ENCODE data around the gene EGLN2.
"Not testable (repeated sequence)": the region's sequence is repeated elsewhere in the genome, so short reads cannot be mapped to it uniquely, and the experiment has no call there.

GRCh38 chr19:40850277-40850676, 51.3 kb downstream of the EGLN2 start, which contains the start of gene CYP2A6:
- TF ChIP-seq CTCF (IDR thresholded peaks at IDR 0.05; ENCODE audit: borderline replicate concordance, extremely low read depth, low read length, poor library complexity, severe bottlenecking); EZH2 (IDR thresholded peaks at IDR 0.05; ENCODE audit: borderline replicate concordance, low read depth, low read length, severe bottlenecking): not testable (repeated sequence)
